ENCODE data around the gene ZNF746.

Gene ZNF746

GRCh38 chr7:149442924-149443323 lies 54.7 kb downstream of the ZNF746 start:
- peaks cover 3 to 63% of the 10 kb centered on the region in 2 experiments; a peak in 2 of 3 replicates for H3K36me3 ChIP-seq (ENCODE audit: control insufficient read depth in 2 of 2, insufficient read depth in 1 of 2, low read length in 2 of 2)
- no peaks in the 10 kb centered on the region for H3K9me3 ChIP-seq (ENCODE audit: control insufficient read depth, insufficient read depth, low read depth, low read length)
- H3K4me1 ChIP-seq (ENCODE audit: control insufficient read depth, insufficient read depth, low read length): no peaks in the 10 kb centered on the region
- ChIA-PET CTCF (interaction anchor here (0.6 kb wide), 1 partner anchor 12 kb away, joined by 4 read pairs; no protein-coding TSS in a partner anchor), POLR2A (no interaction called here)
- TF ChIP-seq ZBTB49 (tag by site-specific recombination; IDR thresholded peaks at IDR 0.05; ENCODE audit: low read depth) (no peak), ZNF521 (tag by site-specific recombination; IDR thresholded peaks at IDR 0.05) (no peak), ZNF169 (tag by site-specific recombination; IDR thresholded peaks at IDR 0.05) (no peak), ZNF341 (tag by site-specific recombination; IDR thresholded peaks at IDR 0.05; ENCODE audit: low read depth) (no peak), ZNF549 (tag by site-specific recombination; IDR thresholded peaks at IDR 0.05) (no peak), SP3 (tag by site-specific recombination; IDR thresholded peaks at IDR 0.05) (no peak), ZNF248 (tag by site-specific recombination; IDR thresholded peaks at IDR 0.05) (no peak), SP7 (tag by site-specific recombination; IDR thresholded peaks at IDR 0.05) (no peak), PRDM1 (tag by site-specific recombination; IDR thresholded peaks at IDR 0.05) (no peak), ZNF324 (tag by site-specific recombination; IDR thresholded peaks at IDR 0.05) (no peak)
- TF ChIP-seq, protein P1, sequence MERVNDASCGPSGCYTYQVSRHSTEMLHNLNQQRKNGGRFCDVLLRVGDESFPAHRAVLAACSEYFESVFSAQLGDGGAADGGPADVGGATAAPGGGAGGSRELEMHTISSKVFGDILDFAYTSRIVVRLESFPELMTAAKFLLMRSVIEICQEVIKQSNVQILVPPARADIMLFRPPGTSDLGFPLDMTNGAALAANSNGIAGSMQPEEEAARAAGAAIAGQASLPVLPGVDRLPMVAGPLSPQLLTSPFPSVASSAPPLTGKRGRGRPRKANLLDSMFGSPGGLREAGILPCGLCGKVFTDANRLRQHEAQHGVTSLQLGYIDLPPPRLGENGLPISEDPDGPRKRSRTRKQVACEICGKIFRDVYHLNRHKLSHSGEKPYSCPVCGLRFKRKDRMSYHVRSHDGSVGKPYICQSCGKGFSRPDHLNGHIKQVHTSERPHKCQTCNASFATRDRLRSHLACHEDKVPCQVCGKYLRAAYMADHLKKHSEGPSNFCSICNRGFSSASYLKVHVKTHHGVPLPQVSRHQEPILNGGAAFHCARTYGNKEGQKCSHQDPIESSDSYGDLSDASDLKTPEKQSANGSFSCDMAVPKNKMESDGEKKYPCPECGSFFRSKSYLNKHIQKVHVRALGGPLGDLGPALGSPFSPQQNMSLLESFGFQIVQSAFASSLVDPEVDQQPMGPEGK (tag by site-specific recombination; IDR thresholded peaks at IDR 0.05): no peak
- H3K4me3 ChIP-seq (ENCODE audit: low read depth, low read length): no peak overlapping the region
- no peak overlapping the region for H3K27ac ChIP-seq (ENCODE audit: extremely low read depth, low read depth, low read length)

DNA sequence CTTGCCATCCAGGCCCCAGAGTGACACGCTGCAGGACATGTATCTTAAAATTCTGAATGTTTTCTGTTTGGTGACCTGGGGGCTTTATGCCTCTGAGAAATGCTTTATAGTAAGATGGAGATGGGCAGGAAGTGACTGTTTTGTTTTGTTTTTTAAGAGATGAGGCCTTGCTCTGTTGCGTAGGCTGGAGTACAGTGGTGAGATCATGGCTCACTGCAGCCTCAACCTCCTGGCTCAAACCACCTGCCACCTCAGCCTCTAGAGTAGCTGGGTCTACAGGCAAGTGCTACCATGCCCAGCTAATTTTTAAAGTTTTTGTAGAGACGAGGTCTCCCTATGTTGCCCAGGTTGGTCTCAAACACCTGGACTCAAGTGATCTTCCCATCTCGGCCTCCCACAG lies 57.4 kb downstream of the ZNF746 start:
- H3K4me1 ChIP-seq (ENCODE audit: control insufficient read depth, insufficient read depth, low read length): no peaks in the 10 kb centered on the region

DNA sequence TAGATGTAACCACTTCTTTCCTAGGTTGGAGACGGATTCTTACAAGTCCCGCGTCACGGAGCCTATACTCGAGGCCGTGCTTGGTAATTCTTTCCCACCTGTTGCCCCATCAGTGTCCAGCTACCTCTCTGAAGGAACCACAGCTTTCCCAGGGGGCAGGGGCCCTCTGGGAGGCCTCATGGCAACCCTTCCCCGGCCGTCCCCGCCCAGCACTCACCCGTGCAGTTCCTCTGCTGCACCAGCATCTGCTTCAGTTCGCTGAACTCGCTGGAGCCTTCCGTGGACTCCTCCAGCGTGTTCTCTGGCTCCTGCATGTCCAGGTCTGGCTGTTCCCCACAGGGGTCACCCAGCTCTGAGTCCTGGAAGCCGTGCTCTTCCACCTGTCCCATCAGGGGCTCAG lies 61.3 kb downstream of the ZNF746 start:
- H3K27ac ChIP-seq (ENCODE audit: extremely low read depth, low read depth, low read length): no peak overlapping the region
- H3K9me3 ChIP-seq (ENCODE audit: control insufficient read depth, insufficient read depth, low read depth, low read length): no peaks in the 10 kb centered on the region
- no peak overlapping the region for H3K4me3 ChIP-seq (ENCODE audit: low read depth, low read length)
- ChIA-PET POLR2A (no interaction called here), CTCF (no interaction called here)
- H3K4me1 ChIP-seq (ENCODE audit: control insufficient read depth, insufficient read depth, low read length): no peaks in the 10 kb centered on the region
- no peak for TF ChIP-seq ZNF571 (tag by site-specific recombination; IDR thresholded peaks at IDR 0.05)
- TF ChIP-seq SCRT2 (tag by site-specific recombination; IDR thresholded peaks at IDR 0.05): peak; percentile 69
- TF ChIP-seq ZNF704 (tag by site-specific recombination; IDR thresholded peaks at IDR 0.05): no peak
- peaks cover 8 to 84% of the 10 kb centered on the region in 2 experiments; a peak in 2 of 3 replicates for H3K36me3 ChIP-seq (ENCODE audit: control insufficient read depth in 2 of 2, insufficient read depth in 1 of 2, low read length in 2 of 2)

More for the DNA sequence above, 57.4 kb downstream of the ZNF746 start:
- Histone ChIP-seq H3K27ac (ENCODE audit: extremely low read depth, low read depth, low read length) (no peak overlapping the region), H3K4me3 (ENCODE audit: low read depth, low read length) (no peak overlapping the region), H3K36me3 (ENCODE audit: control insufficient read depth in 2 of 2, insufficient read depth in 1 of 2, low read length in 2 of 2) (peaks cover 4 to 59% of the 10 kb centered on the region in 2 experiments; a peak in 2 of 3 replicates), H3K9me3 (ENCODE audit: control insufficient read depth, insufficient read depth, low read depth, low read length) (no peaks in the 10 kb centered on the region)
- ChIA-PET POLR2A (no interaction called here), CTCF (interaction anchor here (0.5 to 0.6 kb wide), 2 partner anchors 19 to 119 kb away, joined by 3 read pairs; no protein-coding TSS in a partner anchor)
- TF ChIP-seq ZNF571 (tag by site-specific recombination; IDR thresholded peaks at IDR 0.05): no peak
- TF ChIP-seq SETDB1 (IDR thresholded peaks at IDR 0.05; ENCODE audit: insufficient read length, low read length): no peak
- TF ChIP-seq ZNF23 (tag by site-specific recombination; IDR thresholded peaks at IDR 0.05; ENCODE audit: borderline replicate concordance): no peak
- TF ChIP-seq ZNF548 (tag by site-specific recombination; IDR thresholded peaks at IDR 0.05): no peak
- no peak for TF ChIP-seq ZNF629 (tag by site-specific recombination; IDR thresholded peaks at IDR 0.05)
- no peak for TF ChIP-seq MEIS1 (CRISPR knock-in tag; IDR thresholded peaks at IDR 0.05; ENCODE audit: borderline replicate concordance)
- no peak for TF ChIP-seq KLF17 (tag by site-specific recombination; IDR thresholded peaks at IDR 0.05)
- no peak for TF ChIP-seq GLI4 (tag by site-specific recombination; IDR thresholded peaks at IDR 0.05)
- TF ChIP-seq ZNF48 (tag by site-specific recombination; IDR thresholded peaks at IDR 0.05): no peak
